Cardiac fibroblast (primary cell): Measurements from ENCODE around the gene MAGEA6.
"Not testable (repeated sequence)": the region's sequence is repeated elsewhere in the genome, so short reads cannot be mapped to it uniquely, and the experiment has no call there.

Experiments
- DNase-seq, 2 donors: peaks; one replicate each; pipeline versions ENCODE4 v3.0.0 to v3.0.0-alpha.2; 2010; ENCODE audit warnings: low read depth in 2 of 2
- H3K4me3 ChIP-seq, 2 donors: replicated peaks in 1 of 2; 1 replicate in 1 of 2; 2 replicates in 1 of 2; pipeline ENCODE4 v1.5.1; 2011; ENCODE audit warnings: low read depth in 2 of 2, low read length in 2 of 2, mild to moderate bottlenecking in 2 of 2, moderate library complexity in 1 of 2
- TF ChIP-seq, protein P1 (sequence below): IDR thresholded peaks from one replicate; pipeline ENCODE4 v1.5.1; 2011; ENCODE audit warnings: low read depth, mild to moderate bottlenecking, low read length, inconsistent platforms

Gene MAGEA6

DNA sequence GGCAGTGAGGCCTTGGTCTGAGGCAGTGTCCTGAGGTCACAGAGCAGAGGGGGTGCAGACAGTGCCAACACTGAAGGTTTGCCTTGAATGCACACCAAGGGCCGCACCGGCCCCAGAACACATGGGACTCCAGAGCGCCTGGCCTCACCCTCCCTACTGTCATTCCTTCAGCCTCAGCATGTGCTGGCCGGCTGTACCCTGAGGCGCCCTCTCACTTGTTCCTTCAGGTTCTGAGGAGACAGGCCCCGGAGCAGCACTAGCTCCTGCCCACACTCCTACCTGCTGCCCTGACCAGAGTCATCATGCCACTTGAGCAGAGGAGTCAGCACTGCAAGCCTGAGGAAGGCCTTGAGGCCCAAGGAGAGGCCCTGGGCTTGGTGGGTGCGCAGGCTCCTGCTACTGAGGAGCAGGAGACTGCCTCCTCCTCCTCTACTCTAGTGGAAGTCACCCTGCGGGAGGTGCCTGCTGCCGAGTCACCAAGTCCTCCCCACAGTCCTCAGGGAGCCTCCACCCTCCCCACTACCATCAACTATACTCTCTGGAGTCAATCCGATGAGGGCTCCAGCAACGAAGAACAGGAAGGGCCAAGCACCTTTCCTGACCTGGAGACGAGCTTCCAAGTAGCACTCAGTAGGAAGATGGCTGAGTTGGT, 33.5 kb downstream of the MAGEA6 start:
- no peak overlapping the region for H3K4me3 ChIP-seq
- TF ChIP-seq, protein P1, sequence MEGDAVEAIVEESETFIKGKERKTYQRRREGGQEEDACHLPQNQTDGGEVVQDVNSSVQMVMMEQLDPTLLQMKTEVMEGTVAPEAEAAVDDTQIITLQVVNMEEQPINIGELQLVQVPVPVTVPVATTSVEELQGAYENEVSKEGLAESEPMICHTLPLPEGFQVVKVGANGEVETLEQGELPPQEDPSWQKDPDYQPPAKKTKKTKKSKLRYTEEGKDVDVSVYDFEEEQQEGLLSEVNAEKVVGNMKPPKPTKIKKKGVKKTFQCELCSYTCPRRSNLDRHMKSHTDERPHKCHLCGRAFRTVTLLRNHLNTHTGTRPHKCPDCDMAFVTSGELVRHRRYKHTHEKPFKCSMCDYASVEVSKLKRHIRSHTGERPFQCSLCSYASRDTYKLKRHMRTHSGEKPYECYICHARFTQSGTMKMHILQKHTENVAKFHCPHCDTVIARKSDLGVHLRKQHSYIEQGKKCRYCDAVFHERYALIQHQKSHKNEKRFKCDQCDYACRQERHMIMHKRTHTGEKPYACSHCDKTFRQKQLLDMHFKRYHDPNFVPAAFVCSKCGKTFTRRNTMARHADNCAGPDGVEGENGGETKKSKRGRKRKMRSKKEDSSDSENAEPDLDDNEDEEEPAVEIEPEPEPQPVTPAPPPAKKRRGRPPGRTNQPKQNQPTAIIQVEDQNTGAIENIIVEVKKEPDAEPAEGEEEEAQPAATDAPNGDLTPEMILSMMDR = no peak
- DNase-seq = no peak

DNA sequence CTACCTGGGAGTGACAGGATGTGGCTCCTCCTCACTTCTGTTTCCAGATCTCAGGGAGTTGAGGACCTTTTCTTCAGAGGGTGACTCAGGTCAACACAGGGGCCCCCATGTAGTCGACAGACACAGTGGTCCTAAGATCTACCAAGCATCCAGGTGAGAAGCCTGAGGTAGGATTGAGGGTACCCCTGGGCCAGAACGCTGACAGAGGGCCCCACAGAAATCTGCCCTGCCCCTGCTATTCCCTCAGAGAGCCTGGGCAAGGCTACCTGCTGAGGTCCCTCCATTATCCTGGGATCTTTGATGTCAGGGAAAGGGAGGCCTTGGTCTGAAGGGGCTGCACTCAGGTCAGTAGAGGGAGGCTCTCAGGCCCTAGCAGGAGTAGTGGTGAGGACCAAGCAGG, 34.4 kb downstream of the MAGEA6 start:
- TF ChIP-seq, protein P1 = no peak
- no peak for DNase-seq

DNA sequence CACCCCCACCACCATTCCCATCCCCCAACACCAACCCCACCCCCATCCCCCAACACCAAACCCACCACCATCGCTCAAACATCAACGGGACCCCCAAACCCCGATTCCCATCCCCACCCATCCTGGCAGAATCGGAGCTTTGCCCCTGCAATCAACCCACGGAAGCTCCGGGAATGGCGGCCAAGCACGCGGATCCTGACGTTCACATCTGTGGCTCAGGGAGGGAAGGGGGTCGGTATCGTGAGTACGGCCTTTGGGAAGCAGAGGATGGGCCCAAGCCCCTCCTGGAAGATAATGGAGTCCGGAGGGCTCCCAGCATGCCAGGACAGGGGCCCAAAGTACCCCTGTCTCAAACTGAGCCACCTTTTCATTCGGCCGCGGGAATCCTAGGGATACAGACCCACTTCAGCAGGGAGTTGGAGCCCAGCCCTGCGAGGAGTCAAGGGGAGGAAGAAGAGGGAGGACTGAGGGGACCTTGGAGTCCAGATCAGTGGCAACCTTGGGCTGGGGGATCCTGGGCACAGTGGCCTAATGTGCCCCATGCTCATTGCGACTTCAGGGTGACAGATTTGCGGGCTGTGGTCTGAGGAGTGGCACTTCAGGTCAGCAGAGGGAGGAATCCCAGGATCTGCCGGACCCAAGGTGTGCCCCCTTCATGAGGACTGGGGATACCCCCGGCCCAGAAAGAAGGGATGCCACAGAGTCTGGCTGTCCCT, 35.2 kb downstream of the MAGEA6 start:
- not testable (repeated sequence) for H3K4me3 ChIP-seq, DNase-seq

More for the DNA sequence above, 34.4 kb downstream of the MAGEA6 start:
- H3K4me3 ChIP-seq = no peak overlapping the region

DNA sequence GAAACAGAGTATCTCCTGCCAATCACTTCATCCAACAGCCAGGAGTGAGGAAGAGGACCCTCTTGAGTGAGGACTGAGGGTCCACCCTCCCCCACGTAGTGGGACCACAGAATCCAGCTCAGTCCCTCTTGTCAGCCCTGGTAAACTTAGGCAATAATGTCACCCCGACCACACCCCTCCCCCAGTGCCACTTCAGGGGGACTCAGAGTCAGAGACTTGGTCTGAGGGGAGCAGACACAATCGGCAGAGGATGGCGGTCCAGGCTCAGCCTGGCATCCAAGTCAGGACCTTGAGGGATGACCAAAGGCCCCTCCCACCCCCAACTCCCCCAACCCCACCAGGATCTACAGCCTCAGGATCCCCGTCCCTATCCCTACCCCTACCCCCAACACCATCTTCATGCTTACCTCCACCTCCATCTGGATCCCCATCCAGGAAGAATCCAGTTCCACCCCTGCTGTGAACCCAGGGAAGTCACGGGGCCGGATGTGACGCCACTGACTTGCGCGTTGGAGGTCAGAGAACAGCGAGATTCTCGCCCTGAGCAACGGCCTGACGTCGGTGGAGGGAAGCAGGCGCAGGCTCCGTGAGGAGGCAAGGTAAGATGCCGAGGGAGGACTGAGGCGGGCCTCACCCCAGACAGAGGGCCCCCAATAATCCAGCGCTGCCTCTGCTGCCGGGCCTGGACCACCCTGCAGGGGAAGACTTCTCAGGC, 36.1 kb downstream of the MAGEA6 start, which contains the start of the genes CSAG1 and MAGEA12:
Gene CSAG1, minus strand, starts transcription at position 461 of the 715 bp plus-strand sequence. CDS start 1,261 bp downstream, outside the sequence.
Gene MAGEA12, plus strand, starts transcription at position 497 of the 715 bp plus-strand sequence. CDS start 2,405 bp downstream, outside the sequence.
- H3K4me3 ChIP-seq = no peak within 1 kb of the TSS
- TF ChIP-seq, protein P1 = no peak
- DNase-seq = no peak

DNA sequence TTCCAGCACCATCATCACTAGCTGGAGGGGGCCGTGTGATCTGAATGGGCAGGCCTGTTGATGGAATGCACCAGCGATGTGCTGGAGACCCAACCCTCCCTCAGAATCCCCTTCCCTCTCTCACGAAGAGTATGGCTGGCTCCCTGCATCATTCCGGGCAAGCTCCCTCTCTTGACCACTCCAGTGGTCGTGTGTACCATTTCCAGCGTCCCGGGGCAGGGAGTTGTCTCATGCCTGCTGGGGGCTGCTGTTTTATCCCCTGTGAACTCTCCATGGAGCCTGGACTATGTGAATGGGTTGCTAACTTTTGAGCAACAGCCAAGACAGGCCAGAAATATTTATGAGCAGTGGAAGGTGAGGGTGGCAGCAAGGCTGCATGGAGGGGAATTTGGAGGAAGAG, 44.1 kb downstream of the MAGEA6 start:
- DNase-seq = no peak
- no peak overlapping the region for H3K4me3 ChIP-seq
- TF ChIP-seq, protein P1 = no peak
